NCI-H146 treated with DMSO at 0.1 percent for 48 hours (cell line): ENCODE measurements around the gene NCOA4.
"Not testable (repeated sequence)": the region's sequence is repeated elsewhere in the genome, so short reads cannot be mapped to it uniquely, and the experiment has no call there.

Experiments used
- DNase-seq: peaks from one replicate; lab custom pipeline; 2025; ENCODE audit not compliant: unreplicated experiment; lab: John Stamatoyannopoulos, UW

Gene NCOA4

DNA sequence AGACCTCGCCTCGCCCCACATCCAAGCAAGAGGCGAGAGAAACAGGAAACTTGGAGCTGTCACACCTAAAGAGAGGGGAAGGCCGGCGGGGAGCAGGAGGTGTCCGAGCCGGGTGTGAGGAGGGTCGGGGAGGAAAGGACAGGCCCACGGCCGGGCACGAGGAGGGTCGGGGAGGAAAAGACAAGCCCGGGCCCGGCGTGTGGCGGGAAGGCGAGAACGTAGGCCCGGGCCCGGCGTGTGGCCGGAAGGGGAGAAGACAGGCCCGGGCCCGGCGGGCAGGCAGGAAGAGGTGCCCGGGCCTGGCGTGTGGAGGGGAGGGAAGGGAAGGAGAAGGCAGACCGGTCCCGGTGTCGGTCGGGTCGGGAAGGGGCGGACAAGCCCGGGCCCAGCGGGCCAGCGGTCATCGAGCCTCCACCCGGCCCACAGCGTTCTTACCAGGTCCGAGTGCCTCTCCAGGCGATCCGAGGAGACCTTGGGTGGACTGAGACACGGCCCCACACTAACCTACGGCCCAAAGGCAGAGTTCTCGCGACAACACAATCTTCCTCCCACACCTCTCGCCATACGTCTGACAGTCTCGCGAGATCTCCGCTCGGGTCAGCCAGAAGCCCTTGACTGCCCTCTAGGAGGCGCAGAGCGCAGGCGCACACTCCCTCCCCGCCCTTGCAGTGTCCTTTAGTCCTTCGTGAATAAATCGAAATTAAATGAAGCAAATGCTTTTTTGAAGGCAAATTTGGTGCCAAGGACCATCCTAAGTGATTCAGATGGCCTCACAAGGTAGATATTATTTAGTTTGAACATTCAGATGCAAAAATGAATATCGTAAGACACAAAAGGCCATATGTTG lies at the start of gene NCOA4:
Gene NCOA4 (minus strand): TSS at position 533 of the 847 bp plus-strand sequence. CDS start 13,943 bp downstream, outside the sequence.
- DNase-seq, result peak; percentile 93

DNA sequence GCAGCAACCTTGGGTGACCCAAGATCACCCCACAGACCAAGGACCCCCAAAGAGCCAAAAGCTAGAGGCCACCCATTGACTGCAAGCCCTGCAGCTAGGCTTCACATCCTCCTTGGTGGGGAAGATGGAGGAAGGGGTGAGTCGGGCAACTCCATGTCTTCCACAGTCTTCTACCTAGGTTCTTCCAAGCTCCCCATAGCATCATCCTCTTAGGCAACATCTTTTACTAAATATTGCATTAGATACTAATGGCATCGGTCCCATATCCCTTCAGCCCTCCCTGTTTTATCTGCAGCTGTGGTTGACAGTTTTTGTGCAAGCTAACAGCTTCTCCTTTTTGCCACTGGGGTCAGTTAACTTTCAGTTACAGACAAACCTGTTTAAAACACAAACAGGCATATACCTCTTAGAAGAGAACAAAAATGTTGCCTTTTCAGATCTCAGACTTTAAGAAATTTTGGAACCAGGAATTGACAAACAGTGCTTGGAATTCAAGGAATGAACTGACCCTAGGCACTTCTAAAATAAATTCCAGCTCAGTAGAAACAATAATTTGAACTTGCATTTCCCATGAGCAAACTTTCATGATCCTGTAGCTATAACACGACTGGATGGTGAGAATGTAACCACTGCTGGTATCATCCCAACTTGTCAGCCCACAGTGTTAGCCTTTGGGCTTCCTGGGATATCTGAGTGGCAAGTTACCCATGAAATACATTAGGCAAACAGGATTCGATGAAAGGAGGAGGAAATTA lies 49.6 kb upstream of the NCOA4 start:
- DNase-seq, result no peak

DNA sequence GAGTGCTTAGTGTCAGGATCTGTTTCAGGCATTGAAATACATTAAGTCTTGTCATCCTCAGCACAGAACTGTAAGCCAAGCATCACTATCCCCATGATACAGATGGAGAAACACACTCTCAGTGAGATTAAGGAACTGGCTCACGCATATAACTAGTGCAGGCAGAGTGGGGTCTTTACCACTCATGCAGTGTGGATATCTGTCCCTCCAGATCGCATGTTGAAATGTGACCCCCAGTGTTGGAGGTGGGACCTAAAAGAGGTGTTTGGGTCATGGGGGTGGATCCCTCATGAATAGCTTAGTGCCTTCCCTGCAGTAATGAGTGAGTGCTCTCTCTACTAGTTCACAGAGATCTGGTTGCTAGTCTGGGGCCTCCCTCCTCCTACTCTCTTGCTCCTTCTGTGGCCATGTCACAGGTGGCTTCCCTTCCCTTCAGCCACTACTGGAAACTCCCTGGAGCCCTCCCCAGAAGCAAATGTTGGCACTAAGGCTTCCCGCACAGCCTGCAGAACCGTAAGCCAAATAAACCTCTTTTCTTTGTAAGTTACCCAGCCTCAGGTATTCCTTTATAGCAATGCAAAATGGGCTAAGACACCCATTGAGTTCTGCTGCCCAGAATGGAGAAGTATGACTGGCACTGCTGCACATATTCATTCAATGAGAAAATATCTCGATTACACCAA lies 47.4 kb upstream of the NCOA4 start:
- DNase-seq, result no peak

DNA sequence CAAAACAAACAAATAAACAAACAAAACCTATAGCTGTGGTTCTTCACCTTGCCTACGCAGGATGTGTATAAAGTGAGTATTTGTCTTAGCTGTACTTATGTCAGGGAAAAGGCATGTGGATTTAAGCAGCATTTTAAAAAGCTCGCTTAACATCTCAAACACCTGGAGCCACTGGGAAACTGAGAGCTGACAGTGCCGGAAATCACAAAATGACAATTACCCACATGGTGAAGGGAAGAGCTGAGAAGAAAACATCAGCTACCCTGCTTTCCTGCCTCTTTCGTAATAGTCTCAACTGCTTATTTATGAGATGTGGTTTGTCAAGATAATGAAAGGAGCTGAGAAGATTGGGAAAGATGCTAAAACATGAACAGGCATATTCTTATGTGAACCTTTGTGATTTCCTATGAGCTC lies 46.7 kb upstream of the NCOA4 start:
- DNase-seq, result no peak

DNA sequence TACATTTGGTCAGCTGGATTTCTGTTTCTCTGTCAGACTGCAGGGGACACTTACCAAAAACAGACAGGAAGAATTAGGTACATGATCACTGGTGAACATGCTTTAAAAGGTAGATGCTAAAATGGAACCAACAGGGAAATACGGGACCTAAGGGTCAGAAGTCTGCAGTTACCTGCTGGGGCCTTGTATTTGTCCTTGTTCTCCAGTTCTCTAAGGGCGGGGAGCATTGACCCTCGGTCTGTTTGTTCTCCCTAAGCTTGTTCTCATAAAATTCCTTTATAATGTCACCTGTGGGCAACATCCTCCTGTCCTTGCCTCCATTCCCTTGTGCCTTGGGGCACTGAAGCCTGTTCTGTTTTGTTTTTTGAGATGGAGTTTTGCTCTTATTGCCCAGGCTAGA lies 45.4 kb upstream of the NCOA4 start:
- DNase-seq, result no peak

DNA sequence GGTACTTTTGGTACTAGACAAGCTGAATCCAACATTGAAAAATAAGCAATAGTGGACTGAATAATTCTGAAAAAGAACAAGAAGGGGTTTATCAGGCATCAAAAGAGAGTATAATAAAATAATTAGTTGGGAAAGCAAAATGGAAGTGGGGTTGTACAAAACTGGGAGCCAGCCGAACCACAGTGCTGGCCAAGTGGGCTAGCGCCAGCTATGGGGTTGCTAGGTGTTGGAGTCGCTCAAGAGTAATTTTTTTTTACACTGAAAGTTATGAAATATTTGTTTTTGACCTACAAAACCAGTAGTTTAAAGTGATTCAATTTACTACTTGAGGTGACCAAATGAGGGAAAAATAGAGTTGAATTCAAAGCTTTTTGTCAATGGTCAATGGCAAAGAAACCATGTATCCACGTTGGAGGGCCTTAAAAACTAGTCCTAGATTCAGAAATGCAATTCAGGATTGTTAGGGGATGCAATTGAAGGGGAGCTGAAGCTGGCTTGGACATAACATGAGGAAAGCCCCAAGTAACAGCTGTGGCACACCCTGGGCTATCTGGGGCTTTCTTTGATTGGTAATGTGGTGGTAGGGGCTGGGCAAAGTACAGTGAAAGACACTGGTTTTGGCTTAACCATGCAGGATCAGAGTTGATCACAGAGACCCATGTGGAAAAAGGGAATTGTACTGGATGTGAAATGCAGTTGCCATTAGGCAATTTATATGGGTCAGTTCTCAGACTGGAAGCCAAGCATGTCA lies 43.9 kb upstream of the NCOA4 start:
- DNase-seq, result no peak

DNA sequence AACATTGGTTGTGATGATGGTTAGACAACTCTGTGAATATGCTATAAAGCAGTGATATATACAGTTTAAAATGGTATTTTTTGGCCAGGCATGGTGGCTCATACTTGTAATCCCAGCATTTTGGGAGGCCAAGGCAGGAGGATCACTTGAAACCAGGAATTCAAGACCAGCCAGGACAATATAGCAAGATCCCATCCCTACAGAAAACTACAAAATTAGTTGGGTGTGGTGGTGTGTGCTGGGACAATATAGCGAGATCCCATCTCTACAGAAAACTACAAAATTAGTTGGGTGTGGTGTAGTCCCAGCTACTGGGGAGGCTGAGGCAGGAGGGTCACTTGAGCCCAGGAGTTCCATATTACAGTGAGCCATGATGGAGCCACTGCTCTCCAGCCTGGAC lies 43.1 kb upstream of the NCOA4 start:
- no peak for DNase-seq

DNA sequence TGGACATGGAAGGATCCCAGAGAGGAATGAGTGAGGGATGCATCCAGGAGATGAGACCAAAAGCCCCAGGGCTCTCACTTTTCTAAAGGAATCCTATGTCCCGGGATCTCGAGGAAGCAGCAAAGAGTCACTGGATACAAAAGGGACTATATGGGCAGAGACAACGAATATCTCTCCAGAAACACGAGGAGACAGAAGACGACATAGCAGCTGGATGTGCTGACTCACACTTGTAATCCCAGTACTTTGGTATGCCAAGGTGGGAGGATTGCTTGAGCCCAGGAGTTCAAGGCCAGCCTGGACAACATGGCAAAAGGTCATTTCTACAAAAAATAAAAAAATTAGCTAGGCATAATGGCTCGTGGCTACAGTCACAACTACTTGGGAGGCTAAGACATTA lies 40.3 kb upstream of the NCOA4 start:
- DNase-seq, result no peak

DNA sequence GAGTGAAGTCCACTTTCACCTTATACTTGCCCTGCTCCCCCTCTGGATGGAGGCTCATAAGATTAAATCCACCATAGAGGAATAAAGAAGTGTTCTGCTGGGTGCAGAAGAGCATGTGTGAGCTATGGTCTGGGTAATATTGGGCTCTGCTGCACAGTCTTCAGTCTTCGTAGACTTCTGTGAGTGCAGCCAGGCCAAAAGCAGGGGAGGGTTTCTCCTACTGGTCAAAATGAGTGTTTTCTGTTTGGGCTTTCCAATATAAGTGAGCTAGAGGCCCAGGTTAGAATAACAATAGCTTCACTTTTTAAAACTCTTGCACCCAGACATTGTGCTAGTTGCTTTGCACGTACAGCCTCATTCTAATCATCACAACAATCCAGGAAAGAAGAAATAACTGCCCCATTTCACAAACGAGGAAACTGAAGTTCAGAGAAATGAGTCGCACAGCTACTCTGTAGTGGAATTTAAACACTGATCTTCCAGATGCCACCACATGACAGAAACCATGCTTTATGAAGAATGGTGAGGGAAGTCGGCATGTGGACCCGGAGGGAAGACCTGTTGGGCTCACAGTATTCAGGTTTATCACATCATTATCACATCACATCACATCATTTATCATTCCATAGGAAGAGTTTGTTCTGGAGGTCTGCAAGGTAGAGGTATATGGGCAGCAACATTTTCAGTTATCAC lies 39.5 kb upstream of the NCOA4 start:
- DNase-seq, result no peak

DNA sequence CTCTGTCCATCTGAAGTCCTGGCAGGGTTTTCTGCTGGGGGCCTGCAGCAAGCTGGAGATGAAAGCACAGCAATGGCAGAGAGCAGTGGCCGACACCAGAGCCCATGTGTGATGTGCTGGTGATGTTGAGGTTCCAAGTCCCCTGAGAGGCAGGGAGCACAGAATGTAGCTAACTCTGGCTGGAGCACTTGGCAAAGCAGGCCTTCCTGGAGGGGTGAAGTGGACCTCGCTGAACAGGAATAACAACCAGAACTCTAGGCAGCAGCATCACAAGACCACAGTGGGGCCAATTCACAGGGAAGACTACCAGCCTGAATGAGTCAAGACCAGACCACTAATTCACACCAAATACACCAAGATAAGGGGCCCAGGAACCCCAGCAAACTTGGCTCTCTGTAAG lies 38.5 kb upstream of the NCOA4 start:
- DNase-seq, result no peak

DNA sequence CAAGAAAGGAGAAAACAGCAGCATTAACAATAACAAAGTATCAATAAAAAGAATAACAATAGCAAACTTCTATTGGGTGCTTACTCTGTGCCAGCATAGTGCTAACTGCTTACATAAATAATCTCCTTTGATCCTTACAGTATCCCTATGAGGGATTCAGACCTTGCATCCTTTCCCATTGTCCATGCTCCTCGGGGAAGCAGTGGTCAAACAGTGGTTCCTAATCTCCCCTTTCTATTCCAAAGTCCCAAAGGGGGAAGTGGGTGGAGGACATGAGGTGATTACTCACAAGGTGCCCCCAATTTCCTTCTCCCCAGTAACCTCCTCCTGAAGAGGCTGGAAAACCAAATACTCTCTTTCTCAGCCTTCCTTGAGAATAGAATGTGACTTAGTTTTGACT lies 37.7 kb upstream of the NCOA4 start:
- no peak for DNase-seq

DNA sequence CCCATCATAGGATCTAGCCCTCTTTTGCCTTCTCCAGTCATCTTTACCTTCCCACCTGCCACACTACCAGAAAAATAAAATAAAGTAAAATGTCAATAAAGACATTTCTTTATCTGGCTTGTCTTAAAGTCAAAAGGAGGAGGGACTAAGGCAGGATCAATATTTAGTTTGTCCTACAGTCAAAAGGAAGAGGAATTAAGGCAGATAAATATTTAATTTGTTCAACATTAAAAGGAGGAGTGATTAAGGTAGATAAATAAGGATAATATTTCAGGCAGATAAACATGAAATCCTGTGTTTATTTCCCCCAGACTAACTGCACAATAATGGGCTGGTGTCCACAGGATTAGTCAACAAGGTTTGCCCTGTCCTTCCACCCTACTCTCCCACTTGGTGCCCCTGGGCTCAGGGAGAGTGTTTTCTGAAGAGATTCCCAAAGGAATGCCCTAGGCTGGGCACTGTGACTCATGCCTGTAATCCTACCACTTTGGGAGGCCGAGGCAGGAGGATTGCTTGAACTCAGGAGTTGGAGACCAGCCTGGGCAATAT lies 33.9 kb upstream of the NCOA4 start:
- DNase-seq, result no peak

DNA sequence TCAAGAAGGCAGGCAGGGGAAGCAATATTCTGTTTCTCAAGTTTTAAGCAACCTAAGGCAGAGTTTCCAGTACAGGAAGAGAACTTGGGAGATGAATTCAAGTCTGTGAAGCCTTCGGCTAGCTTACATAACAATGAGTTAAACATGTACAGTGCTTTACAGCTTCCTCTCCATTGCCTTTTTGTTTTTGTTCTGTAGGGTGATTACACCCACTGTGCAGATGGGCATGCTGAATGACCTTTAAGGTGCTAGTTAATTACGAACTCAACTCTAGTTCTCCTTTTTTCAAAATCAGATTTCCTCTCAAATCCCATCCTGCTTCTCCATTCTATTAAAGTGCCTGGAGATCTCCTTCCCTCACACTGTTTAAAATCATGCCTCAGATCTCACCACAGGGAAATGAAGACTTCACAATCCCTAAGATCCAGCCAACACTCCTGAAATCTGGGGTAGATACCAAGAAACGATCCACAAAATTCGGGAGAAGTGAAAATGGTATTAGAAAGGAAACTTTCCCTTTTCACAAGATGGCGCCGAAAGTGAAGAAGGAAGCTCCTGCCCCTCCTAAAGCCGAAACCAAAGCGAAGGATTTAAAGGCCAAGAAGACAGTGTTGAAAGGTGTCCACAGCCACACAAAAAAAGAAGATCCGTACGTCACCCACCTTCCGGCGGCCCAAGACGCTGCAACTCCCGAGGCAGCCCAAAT lies 32.5 kb upstream of the NCOA4 start:
- DNase-seq, result no peak

DNA sequence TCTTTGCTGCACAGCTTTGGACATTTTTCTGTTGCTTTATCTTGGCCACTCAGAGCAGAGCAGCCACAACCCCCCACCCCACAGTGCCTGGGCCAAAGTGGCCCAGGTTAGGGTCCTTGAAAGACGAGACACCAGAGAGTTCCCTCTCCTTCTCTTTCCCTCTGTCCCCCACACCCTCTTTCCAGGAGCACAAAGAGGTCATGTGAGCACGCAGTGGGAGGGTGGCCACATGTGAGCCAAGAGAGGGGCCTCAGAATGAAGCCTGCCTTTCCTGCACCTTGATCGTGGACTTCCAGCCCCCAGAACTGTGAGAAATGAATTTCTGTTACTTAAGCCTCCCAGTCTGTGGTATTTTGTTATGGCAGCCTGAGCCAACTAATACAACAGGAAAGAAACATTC lies 30.3 kb upstream of the NCOA4 start:
- DNase-seq, result no peak

DNA sequence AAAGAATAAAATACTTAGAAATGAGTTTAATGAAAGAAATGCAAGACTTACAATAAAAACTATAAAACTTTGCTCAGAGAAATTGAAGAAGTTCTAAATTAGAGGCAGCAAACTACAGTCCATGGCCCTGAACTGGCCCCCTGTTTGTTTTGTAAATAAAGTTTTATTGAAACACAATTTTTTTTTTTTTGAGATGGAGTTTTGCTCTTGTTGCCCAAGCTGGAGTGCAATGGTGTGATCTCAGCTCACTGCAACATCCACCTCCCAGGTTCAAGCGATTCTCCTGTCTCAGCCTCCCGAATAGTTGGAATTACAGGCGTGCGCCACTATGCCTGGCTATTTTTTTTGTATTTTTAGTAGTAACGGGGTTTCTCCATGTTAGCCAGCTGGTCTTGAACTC lies 27.5 kb upstream of the NCOA4 start:
- not testable (repeated sequence) for DNase-seq

DNA sequence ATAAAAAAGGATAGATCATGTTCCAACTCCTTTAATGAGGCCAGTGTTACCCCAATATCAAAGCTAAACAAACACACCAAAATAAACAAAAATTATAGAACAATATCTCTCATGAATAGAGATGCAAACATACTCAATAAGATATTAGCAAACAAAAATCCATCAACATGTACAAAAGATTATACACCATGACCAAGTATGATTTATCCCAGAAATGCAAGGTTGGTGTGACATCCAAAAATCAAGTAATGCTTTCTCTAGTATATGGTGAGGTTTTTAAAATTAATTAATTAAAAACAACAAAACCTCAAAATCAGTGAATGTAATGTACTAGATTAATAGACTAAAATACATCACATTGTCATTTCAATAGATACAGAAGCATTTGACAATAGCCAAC lies 26.6 kb upstream of the NCOA4 start:
- no peak for DNase-seq

DNA sequence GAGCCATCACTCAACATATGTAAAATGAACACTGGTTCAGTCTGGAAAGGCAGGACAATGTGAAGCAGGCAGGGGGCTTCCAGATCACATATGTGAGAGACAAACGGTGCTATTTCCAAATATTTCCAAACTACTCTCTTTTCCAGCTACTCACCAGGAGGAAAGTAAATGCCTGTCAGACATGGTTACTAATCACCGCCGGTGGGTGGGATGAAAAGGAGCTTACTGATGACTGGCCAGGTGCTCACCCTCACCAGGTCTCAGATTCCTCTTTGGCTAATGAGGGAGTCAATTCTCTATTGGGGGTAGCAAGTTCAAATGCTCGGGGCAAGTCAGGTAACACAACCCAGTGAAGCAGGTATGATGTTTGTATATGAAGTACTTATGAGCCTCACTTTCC lies 25.3 kb upstream of the NCOA4 start:
- no peak for DNase-seq

DNA sequence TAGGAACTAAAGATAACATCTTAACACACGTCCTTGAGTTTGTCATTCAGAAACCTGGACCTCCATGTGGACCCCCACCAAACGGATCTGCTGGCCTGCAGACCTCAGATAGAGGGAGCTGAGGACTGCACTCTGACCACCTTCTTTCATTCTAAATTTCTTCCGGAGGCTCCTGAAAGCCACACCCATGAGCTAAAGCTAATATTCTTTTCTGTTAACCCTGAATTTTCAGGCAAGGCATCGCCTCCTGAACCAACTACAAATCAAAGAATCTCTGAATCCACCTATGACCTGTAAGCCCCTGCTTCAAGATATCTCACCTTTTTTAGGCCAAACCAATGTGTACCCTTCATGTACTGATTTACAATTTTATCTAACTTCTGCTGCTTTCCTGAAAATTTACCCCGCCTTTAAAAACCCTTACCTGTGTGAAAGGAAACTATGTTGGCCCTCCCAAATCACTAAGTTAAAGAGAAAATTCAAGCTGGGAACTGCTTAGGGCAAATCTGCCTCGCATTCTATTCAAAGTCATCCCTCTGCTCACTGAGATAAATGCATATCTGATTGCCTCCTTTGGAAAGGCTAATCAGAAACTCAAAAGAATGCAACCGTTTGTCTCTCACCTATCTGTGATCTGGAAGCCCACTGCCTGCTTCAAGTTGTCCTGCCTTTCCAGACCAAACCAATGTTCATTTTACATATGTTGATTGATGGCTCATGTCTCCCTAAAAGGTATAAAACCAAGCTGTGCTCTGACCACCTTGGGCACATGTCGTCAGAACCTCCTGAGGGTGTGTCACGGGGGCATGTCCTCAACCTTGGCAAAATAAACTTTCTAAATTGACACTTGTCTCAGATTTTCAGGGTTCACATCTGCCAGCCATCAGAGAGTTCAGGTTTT lies 23.4 kb upstream of the NCOA4 start:
- no peak for DNase-seq
